AG09309 (cell line): ENCODE data around the gene NOTCH2.

Experiments used
- DNase-seq: peaks from one replicate; pipeline ENCODE4 v3.0.0-alpha.2; 2010; ENCODE audit warnings: low read depth
- H3K4me3 ChIP-seq: 2 replicates; pipeline ENCODE4 v1.5.1; 2011; ENCODE audit warnings: mild to moderate bottlenecking, low read depth, low read length, moderate library complexity; ENCODE audit not compliant: control insufficient read depth
- TF ChIP-seq, protein P1 (sequence below): IDR thresholded peaks from 2 replicates; pipeline ENCODE4 v1.5.1; 2011; ENCODE audit warnings: mild to moderate bottlenecking, low read depth, low read length, inconsistent platforms; ENCODE audit not compliant: insufficient read depth, control insufficient read depth; ENCODE audit errors: missing control alignments

NOTCH2 gene

DNA sequence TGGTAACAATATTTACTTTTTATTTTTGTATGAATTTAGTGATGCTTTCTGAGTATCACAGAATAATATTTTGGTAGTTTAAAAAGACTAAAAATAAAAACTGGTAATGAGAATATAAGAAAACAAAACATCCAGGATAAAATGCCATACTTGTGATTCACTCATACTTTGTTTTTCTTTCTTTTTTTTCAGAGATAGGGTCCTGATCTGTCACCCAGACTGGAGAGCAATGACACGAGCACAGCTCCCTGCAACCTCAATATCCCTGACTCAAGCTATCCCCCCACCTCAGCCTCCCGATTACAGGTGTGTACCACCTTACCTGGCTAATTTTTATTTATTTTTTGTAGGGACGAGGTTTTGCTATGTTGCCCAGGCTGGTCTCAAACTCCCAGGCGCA is 109.0 kb downstream of the NOTCH2 start:
- DNase-seq, result no peak
- H3K4me3 ChIP-seq, result no peak overlapping the region
- TF ChIP-seq, protein P1, sequence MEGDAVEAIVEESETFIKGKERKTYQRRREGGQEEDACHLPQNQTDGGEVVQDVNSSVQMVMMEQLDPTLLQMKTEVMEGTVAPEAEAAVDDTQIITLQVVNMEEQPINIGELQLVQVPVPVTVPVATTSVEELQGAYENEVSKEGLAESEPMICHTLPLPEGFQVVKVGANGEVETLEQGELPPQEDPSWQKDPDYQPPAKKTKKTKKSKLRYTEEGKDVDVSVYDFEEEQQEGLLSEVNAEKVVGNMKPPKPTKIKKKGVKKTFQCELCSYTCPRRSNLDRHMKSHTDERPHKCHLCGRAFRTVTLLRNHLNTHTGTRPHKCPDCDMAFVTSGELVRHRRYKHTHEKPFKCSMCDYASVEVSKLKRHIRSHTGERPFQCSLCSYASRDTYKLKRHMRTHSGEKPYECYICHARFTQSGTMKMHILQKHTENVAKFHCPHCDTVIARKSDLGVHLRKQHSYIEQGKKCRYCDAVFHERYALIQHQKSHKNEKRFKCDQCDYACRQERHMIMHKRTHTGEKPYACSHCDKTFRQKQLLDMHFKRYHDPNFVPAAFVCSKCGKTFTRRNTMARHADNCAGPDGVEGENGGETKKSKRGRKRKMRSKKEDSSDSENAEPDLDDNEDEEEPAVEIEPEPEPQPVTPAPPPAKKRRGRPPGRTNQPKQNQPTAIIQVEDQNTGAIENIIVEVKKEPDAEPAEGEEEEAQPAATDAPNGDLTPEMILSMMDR, result no peak

DNA sequence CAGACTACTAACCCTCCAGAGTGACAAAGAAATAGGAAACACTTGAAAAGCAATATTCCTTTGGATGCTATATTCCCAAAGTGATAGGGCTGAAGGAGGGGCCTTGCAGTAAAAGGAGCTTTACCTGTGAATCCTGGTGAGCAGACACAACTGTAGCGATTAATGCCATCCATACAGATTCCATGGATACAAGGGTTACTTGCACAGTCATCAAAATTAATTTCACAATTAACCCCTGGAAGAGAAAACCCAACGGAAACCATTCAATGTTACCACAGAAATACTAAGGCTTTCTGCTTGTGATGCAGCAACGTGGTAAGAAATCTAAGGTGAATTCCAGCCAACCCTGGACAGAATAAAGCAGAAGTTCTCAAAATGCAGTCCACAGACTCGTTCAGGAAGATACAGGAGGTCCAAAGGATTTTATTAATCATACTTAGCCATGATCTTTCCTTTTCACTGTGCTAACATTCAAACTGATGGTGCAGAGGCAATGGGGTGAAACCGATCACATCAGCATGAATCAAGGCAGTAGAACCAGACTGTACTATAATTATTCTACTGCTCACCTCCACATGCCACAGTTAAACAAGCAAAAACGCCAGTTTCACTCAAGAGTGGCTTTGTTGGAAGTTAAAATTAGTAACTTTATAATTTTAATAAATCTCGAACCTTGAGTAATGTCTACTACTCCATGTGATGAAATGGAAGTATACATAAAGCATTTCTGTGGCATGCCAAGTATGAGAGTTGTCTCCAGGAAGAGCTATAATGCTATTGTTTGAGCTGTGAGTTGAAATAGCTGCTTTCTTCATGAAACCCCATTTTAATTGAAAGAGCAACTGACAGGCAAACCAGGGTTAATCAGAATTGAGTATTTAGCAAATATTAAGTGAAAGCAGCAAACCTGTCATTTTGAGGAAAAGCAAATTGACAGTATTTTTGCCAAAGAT is 109.9 kb downstream of the NOTCH2 start:
- TF ChIP-seq, protein P1, result no peak
- no peak for DNase-seq
- no peak overlapping the region for H3K4me3 ChIP-seq

DNA sequence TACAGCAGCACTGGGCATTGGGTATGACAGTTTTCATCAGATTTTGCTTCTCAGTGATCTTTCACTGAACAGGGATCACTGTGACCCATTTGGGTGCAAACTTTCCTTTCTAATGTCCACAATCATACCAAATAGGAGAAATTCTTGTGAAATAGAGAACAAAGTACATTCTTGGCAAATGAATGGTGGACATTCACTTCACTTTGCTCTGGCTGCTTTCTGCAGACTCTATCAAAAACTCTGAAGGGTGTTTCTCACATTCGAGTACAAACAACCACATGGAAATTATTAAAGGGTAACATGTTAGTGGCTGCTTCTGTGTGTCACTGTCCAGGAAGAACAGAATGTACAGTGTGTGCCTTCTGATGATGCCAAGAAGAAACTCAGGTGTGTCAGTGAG is 111.2 kb downstream of the NOTCH2 start:
- no peak overlapping the region for H3K4me3 ChIP-seq
- DNase-seq, result no peak
- TF ChIP-seq, protein P1, result no peak

DNA sequence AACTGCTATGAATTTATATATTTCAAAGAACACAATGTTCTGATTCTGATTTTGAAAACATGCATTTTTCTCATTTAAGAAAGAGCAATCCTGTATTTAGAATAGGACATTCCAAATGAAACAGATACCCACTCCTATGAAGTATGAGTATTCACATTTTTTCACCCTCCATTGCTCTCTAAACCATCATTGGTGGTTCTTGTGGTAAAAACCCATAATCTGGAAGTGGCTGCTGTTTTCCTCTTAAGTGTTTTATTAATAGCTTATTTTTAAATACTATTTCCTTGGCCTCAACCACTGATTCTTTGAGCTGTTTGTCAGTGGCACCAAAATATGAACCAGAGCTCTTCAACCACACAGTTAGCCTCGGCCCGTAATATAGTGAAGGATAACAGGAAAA is 113.2 kb downstream of the NOTCH2 start:
- H3K4me3 ChIP-seq, result no peak overlapping the region
- DNase-seq, result no peak
- TF ChIP-seq, protein P1, result no peak

DNA sequence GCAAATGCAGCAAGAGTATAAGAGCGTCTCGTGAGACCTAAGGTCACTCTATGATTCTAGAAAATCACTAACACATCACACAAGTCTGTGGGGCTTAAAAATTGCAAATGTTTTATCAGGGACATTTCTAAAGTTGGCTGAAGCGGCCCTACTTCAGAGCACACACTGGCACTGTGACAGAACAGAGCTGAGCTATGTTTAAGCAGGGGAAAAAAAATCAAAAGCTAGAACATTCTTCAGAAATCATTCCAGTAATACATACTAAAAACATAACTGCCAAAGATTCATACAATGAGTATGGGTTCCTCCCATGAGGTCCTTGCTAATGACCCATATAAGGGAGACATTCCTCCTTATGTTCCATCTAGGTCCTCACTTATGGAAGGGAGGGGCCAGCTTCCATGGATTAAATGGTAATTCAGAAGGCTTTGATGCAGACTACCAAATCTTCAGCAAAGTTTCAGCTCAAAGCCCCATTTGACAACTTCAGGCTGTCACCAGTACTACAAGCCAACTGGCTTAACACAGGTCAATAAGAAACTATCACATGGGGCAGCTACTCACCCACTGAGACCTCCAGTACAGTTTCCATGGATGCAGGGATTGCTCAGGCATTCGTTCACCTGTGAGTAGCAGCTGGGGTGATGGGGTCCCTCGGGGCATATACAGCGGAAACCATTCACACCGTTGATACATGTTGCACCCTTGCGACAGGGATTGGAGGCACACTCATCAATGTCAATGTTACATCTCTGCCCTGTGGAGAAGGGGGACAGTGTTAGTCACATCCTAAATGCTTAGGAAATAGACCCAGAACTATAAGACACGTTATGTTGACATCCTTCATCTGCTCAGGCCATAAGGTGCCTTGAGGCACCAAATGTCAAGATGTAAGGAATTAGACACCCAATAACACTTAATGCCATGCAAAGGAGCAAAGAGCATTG is 114.7 kb downstream of the NOTCH2 start:
- DNase-seq, result no peak
- TF ChIP-seq, protein P1, result no peak
- H3K4me3 ChIP-seq, result no peak overlapping the region

DNA sequence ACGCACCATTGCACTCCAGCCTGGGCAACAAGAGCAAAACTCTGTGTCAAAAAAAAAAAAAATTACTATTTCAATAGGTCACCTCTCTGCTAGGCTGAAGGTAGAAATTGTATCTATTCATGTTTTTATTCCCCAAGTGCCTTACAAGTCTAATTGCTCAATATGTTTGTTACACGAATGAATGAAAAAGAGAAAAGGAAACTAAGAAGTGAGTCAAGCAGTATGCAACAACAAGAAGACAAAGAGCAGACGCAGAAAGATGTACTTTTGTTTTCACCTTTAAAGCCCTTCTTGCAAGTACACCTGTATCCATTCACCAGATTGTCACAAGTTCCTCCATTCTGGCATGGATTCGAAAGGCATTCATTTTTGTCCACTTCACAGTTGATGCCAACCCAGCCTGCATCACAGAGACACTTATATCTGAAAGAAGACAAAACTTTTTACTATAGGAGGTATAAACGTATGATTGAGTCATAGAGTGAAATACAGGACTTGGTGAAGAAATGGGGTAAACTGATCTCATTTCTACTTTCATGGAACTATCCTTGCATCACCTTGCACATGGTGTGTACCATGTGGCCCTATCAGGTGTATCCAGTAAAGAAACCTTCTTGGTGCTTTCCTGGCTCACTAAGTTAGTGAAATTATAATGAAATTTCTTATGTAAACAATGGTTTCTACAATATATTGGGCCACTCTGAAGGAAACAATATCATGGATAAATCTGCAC is 116.0 kb downstream of the NOTCH2 start:
- no peak for DNase-seq
- TF ChIP-seq, protein P1, result no peak
- H3K4me3 ChIP-seq, result no peak overlapping the region
